Measurements from ENCODE around the gene FTO.

GRCh38 chr16:54199487-54200160 lies 495.7 kb downstream of the FTO start:
- TF ChIP-seq EP300 (IDR thresholded peaks at IDR 0.05) (no peak), CTCF (IDR thresholded peaks at IDR 0.05) (no peak)

Measured in tibial nerve (tissue), 4 donors.